Sigmoid colon (tissue), 7 donors: ENCODE data around the gene RLN1. TPM values are rescaled to one million over a fixed set of nuclear protein-coding genes. Genes with fewer than 3 reads are reported as not detected.

Experiments used
- DNase-seq: peaks from one replicate; pipeline ENCODE4 v3.0.0-alpha.2; 2019
- H3K27ac ChIP-seq, 4 donors: fragments of 200-600 bp; sonication (generic); one replicate each; pipeline ENCODE4 v1.5.1; 2016 to 2019; ENCODE audit warnings: mild to moderate bottlenecking in 1 of 4
- H3K27me3 ChIP-seq, 3 donors: fragments of 200-600 bp; sonication (generic); one replicate each; pipeline ENCODE4 v1.5.1; 2019; ENCODE audit warnings: mild to moderate bottlenecking in 1 of 3
- H3K36me3 ChIP-seq, 4 donors: fragments of 200-600 bp; sonication (generic); one replicate each; pipeline ENCODE4 v1.5.1; 2016 to 2019
- H3K4me1 ChIP-seq, 4 donors: fragments of 200-600 bp; sonication (generic); one replicate each; pipeline ENCODE4 v1.5.1; 2017 to 2019
- H3K4me3 ChIP-seq, 4 donors: fragments of 200-600 bp; sonication (generic); one replicate each; pipeline ENCODE4 v1.5.1; 2017 to 2019; ENCODE audit warnings: mild to moderate bottlenecking in 2 of 4, moderate library complexity in 1 of 4
- H3K9me3 ChIP-seq, 4 donors: fragments of 200-600 bp in 3 of 4; sonication (generic) in 3 of 4; one replicate each; pipeline versions ENCODE4 v1.5.1 to v1.6.1; 2013 to 2019
- CTCF ChIP-seq, 4 experiments: fragments of 450-650 bp in 3 of 4; fragments of 200-600 bp in 1 of 4; IDR thresholded peaks; one replicate each; pipeline ENCODE4 v1.5.1; 2016 to 2019; ENCODE audit warnings: antibody characterized with exemption in 4 of 4, mild to moderate bottlenecking in 3 of 4, moderate library complexity in 2 of 4
- EP300 ChIP-seq, 4 donors: sonication (generic); formaldehyde crosslinking; IDR thresholded peaks; one replicate each; pipeline ENCODE4 v1.6.1; 2017; ENCODE audit warnings: antibody characterized with exemption in 4 of 4
- POLR2A ChIP-seq, 2 donors: fragments of 450-650 bp; IDR thresholded peaks; one replicate each; pipeline ENCODE4 v1.6.1; 2016; ENCODE audit warnings: antibody characterized with exemption in 2 of 2, mild to moderate bottlenecking in 2 of 2, moderate library complexity in 2 of 2
- POLR2AphosphoS5 ChIP-seq, 4 donors: sonication (generic); formaldehyde crosslinking; IDR thresholded peaks; one replicate each; pipeline ENCODE4 v1.6.1; 2017; ENCODE audit warnings: antibody characterized with exemption in 4 of 4
- WGBS, 2 donors: extraction: QIAGEN DNeasy Blood & Tissue Kit; methylation state at CpG; one replicate each; pipeline ENCODE4 v1.1.7; 2013; 5-methylcytosine and 5-hydroxymethylcytosine counted together
- intact Hi-C: fragments of 100-400 bp; cut with DNase I; formaldehyde crosslinking; loops from one replicate; pipeline ENCODE4 v1.15.1; 2023
- polyA plus RNA-seq, 3 donors: library from polyadenylated mRNA; stranded (reverse); fragments of 200-250 nt; gene quantifications; one replicate each; pipeline ENCODE4 v1.2.3, GENCODE V29; 2013
- small RNA-seq, 3 donors: library from RNA; depleted of rRNA; stranded (forward); fragments of <200 nt; gene quantifications; one replicate each; pipeline ENCODE3, GENCODE V24; 2016
- total RNA-seq, 4 donors: library from RNA; depleted of rRNA; stranded (reverse); fragments of >200 nt; gene quantifications; one replicate each; pipeline ENCODE4 v1.1.0, GENCODE V29; 2016
- donor health status: healthy with polysubstance abuse.
- donor health status: Bipolar disorder and iron deficiency.
- donor health status: healthy.

RLN1 gene
- total and polyA plus RNA-seq, 7 donors, result 0.51 TPM; not detected in 6

GRCh38 chr9:5288591-5288990, 51.1 kb downstream of the RLN1 start:
- intact Hi-C loops, result no loop called here
- DNase-seq, result no peak
- Histone ChIP-seq H3K4me1 (no peaks in the 10 kb centered on the region), H3K27me3 (no peaks in the 10 kb centered on the region), H3K36me3 (no peaks in the 10 kb centered on the region), H3K4me3 (no peak overlapping the region), H3K27ac (no peak overlapping the region), H3K9me3 (no peaks in the 10 kb centered on the region)
- TF ChIP-seq POLR2AphosphoS5 (IDR thresholded peaks at IDR 0.05) (no peak), EP300 (IDR thresholded peaks at IDR 0.05) (no peak), CTCF (IDR thresholded peaks at IDR 0.05) (no peak), POLR2A (IDR thresholded peaks at IDR 0.05) (no peak)
- 40 to 56% methylated on average over 1 of the region's 1 CpG for WGBS, 2 donors

- no peak overlapping the region for H3K27ac ChIP-seq
- H3K4me3 ChIP-seq, result no peak overlapping the region
- TF ChIP-seq POLR2AphosphoS5 (IDR thresholded peaks at IDR 0.05) (no peak), CTCF (IDR thresholded peaks at IDR 0.05) (no peak), EP300 (IDR thresholded peaks at IDR 0.05) (no peak), POLR2A (IDR thresholded peaks at IDR 0.05) (no peak)
- no peaks in the 10 kb centered on the region for H3K36me3 ChIP-seq
- H3K9me3 ChIP-seq, result no peaks in the 10 kb centered on the region
- DNase-seq, result no peak
- H3K4me1 ChIP-seq, result no peaks in the 10 kb centered on the region
- H3K27me3 ChIP-seq, result no peaks in the 10 kb centered on the region
- intact Hi-C loops, result no loop called here
Observed at GRCh38 chr9:5286262-5286661, 53.4 kb downstream of the RLN1 start.

Small RNAs within 50 kb of the gene (small RNA-seq; reads per million reads assigned to genes)
- gene AL135786.1, result 0 reads per million in 3 donors
- 0 reads per million in 3 donors for gene HMGN2P31

Other genes starting within 250 kb of the RLN1 start
- not detected for gene INSL6, start 154.2 kb downstream of the RLN1 start, total RNA-seq
- not detected for gene INSL6, start 154.2 kb downstream of the RLN1 start, polyA plus RNA-seq
- not detected for gene INSL4, start 108.5 kb downstream of the RLN1 start, total RNA-seq
- not detected for gene INSL4, start 108.5 kb downstream of the RLN1 start, polyA plus RNA-seq
- under 1 TPM in 1 of 4 donors, not detected in 3; 0.66 TPM for gene RLN2, start 35.2 kb downstream of the RLN1 start, total RNA-seq
- 1 to 10 TPM in 1 of 3 donors, not detected in 2; 1.7 TPM for gene RLN2, start 35.2 kb downstream of the RLN1 start, polyA plus RNA-seq
- 10 to 100 TPM; 14.1 to 25.0 (median 19.7) TPM for gene PLGRKT, start 98.0 kb upstream of the RLN1 start, total RNA-seq
- gene PLGRKT, start 98.0 kb upstream of the RLN1 start, polyA plus RNA-seq, result 10 to 100 TPM; 47.6 to 94.6 (median 81.7) TPM
- 1 to 10 TPM in 3 of 4 donors, under 1 TPM in 1; 0.68 to 8.9 (median 1.3) TPM for gene CD274, start 110.7 kb upstream of the RLN1 start, total RNA-seq
- gene CD274, start 110.7 kb upstream of the RLN1 start, polyA plus RNA-seq, result 1 to 10 TPM; 1.4 to 4.3 (median 4.2) TPM
- 1 to 10 TPM; 1.1 to 2.8 (median 1.9) TPM for gene PDCD1LG2, start 170.7 kb upstream of the RLN1 start, total RNA-seq
- gene PDCD1LG2, start 170.7 kb upstream of the RLN1 start, polyA plus RNA-seq, result 1 to 10 TPM in 2 of 3 donors, under 1 TPM in 1; 0.60 to 1.2 (median 1.2) TPM